GM12872 (cell line): ENCODE measurements around the gene RALGPS1.

Experiments
- CTCF ChIP-seq: IDR thresholded peaks from 3 replicates; pipeline ENCODE4 v1.5.1; 2011; ENCODE audit warnings: low read depth, mild to moderate bottlenecking, low read length, moderate library complexity; ENCODE audit not compliant: insufficient read depth

RALGPS1 gene

GRCh38 chr9:127241354-127241753, 326.8 kb downstream of the RALGPS1 start:
- no peak for TF ChIP-seq CTCF

- TF ChIP-seq CTCF: no peak
Measured at GRCh38 chr9:127244609-127245601, 330.3 kb downstream of the RALGPS1 start.

- no peak for TF ChIP-seq CTCF
Measured at GRCh38 chr9:127245637-127246164, 331.1 kb downstream of the RALGPS1 start.

- TF ChIP-seq CTCF: no peak
Measured at GRCh38 chr9:127248241-127248640, 333.7 kb downstream of the RALGPS1 start.

DNA sequence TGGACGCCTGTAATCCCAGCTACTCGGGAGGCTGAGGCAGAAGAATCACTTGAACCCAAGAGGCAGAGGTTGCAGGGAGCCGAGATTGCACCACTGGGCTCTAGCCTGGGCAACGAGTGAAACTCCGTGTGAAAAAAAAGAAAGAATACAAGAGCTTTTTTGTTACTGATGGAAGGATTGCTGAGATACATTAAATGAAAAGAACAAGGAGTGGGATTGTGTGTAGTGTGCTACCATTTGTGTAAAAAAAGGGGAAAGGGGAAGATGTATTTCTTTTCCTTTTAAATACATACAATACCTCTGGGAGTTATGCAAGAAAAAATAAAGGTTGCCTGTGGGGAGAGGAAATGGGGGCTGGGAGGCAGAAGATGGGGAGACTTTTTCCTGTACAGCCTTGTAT, 335.3 kb downstream of the RALGPS1 start:
- TF ChIP-seq CTCF: no peak

DNA sequence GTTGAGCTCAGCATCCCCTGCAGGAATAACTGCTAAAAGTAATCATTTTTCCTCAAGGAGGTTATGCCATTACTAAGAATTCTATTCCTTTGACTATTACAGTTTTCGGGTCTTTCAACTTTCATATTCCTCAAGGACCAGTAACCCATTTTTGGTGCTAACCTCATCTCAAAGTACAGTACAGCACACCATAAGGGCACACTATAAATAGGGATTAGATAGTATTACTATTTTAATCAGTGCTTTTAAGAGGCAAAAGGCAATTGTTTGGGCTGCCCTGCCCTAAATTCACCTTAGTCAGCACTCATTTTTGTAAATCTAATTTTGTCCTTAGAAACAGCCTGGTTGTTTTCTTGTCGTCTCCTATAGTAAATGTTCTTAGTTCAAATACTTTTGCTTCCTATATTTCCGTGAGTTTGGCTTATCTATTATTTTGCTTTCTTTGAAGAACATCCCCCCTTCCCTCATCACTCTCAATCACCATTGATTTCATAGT, 336.4 kb downstream of the RALGPS1 start:
- no peak for TF ChIP-seq CTCF

- no peak for TF ChIP-seq CTCF
Measured at GRCh38 chr9:127252410-127253318, 338.1 kb downstream of the RALGPS1 start.
